Natural killer cell (primary cell): ENCODE measurements around the gene COL15A1. TPM values are rescaled to one million over a fixed set of nuclear protein-coding genes. Genes with fewer than 3 reads are reported as not detected.

Source experiments
- ATAC-seq, 3 donors: fragments of 150-1000 bp in 2 of 3; fragments of 200-7000 bp in 1 of 3; cut with Tn5 transposase; 1 replicate in 1 of 3; 2 replicates in 2 of 3; pipeline ENCODE4 v1.10.0; 2021; ENCODE audit warnings: mild to moderate bottlenecking in 2 of 3, moderate library complexity in 2 of 3
- DNase-seq, 2 donors: peaks; one replicate each; pipeline versions ENCODE4 v3.0.0 to v3.0.0-alpha.2; 2013 to 2021; ENCODE audit warnings: mixed read lengths in 1 of 2
- H3K27ac ChIP-seq: one replicate; pipeline ENCODE4 v1.5.1; 2013; ENCODE audit warnings: mild to moderate bottlenecking, low read length
- H3K27me3 ChIP-seq: one replicate; pipeline ENCODE4 v1.6.1; 2013; ENCODE audit warnings: low read length; ENCODE audit not compliant: control insufficient read depth, insufficient read depth
- H3K36me3 ChIP-seq: one replicate; pipeline ENCODE4 v1.6.1; 2013; ENCODE audit warnings: low read length; ENCODE audit not compliant: control insufficient read depth, insufficient read depth
- H3K4me1 ChIP-seq: one replicate; pipeline ENCODE4 v1.6.1; 2013; ENCODE audit warnings: low read length; ENCODE audit not compliant: control insufficient read depth, insufficient read depth
- H3K4me3 ChIP-seq: one replicate; pipeline ENCODE4 v1.5.1; 2013; ENCODE audit warnings: low read length
- H3K9me3 ChIP-seq: one replicate; pipeline ENCODE4 v1.6.1; 2013; ENCODE audit warnings: low read length; ENCODE audit not compliant: control insufficient read depth, insufficient read depth
- H3K27ac Mint-ChIP-seq, 2 donors: one replicate each; pipeline ENCODE4 v1.8.0; 2022; ENCODE audit warnings: mild to moderate bottlenecking in 2 of 2, mixed read lengths in 2 of 2, moderate library complexity in 1 of 2
- H3K27me3 Mint-ChIP-seq, 2 donors: one replicate each; pipeline ENCODE4 v1.8.0; 2022; ENCODE audit warnings: low read depth in 2 of 2, mixed read lengths in 2 of 2
- H3K36me3 Mint-ChIP-seq: one replicate; pipeline ENCODE4 v1.8.0; 2022; ENCODE audit warnings: mixed read lengths
- H3K4me1 Mint-ChIP-seq, 2 donors: one replicate each; pipeline ENCODE4 v1.8.0; 2022; ENCODE audit warnings: mixed read lengths in 2 of 2
- H3K4me3 Mint-ChIP-seq: one replicate; pipeline ENCODE4 v1.8.0; 2022; ENCODE audit warnings: mild to moderate bottlenecking, moderate library complexity, mixed read lengths
- H3K9me3 Mint-ChIP-seq, 2 donors: one replicate each; pipeline ENCODE4 v1.8.0; 2022; ENCODE audit warnings: mixed read lengths in 2 of 2
- CTCF ChIP-seq: fragments of 200-600 bp; IDR thresholded peaks from one replicate; pipeline ENCODE4 v1.8.0; 2022; ENCODE audit warnings: antibody characterized with exemption
- WGBS: methylation state at CpG from one replicate; pipeline ENCODE4 v1.1.7; 2013; ENCODE audit warnings: missing lambda C conversion rate; ENCODE audit not compliant: insufficient coverage; 5-methylcytosine and 5-hydroxymethylcytosine counted together
- intact Hi-C: fragments of 100-400 bp; cut with micrococcal nuclease; formaldehyde crosslinking; loops from one replicate; pipeline ENCODE4 v1.14.2; 2022
- total RNA-seq, 4 donors: library from RNA; stranded (reverse); fragments of 120-200 nt in 1 of 4; gene quantifications; one replicate each; pipeline versions ENCODE4 v1.2.3 to v1.2.4, GENCODE V29; 2013 to 2022

COL15A1 gene
- total RNA-seq, 3 donors from 2014 or later (not counting 1 experiment from before 2014, with no cell fraction given): 0.18 to 0.82 (median 0.19) TPM

- Mint-ChIP-seq H3K27ac (no peak overlapping the region), H3K36me3 (no peaks in the 10 kb centered on the region), H3K4me1 (no peaks in the 10 kb centered on the region), H3K27me3 (peaks cover 8 to 10% of the 10 kb centered on the region in 2 donors), H3K4me3 (no peak overlapping the region), H3K9me3 (no peaks in the 10 kb centered on the region)
- WGBS: 87% methylated on average over 2 of the region's 2 CpGs
- Histone ChIP-seq H3K36me3 (no peaks in the 10 kb centered on the region), H3K27me3 (no peaks in the 10 kb centered on the region), H3K4me3 (no peak overlapping the region), H3K9me3 (no peaks in the 10 kb centered on the region), H3K4me1 (no peaks in the 10 kb centered on the region), H3K27ac (no peak overlapping the region)
- intact Hi-C loops: no loop called here
- DNase-seq: no peak
- no peak for TF ChIP-seq CTCF
- no peak for ATAC-seq
These were observed 20.5 kb downstream of the COL15A1 start for GRCh38 chr9:98964201-98964600.

GRCh38 chr9:98964911-98965336, 21.2 kb downstream of the COL15A1 start:
- DNase-seq: no peak
- H3K4me3 Mint-ChIP-seq: no peak overlapping the region

GRCh38 chr9:98966676-98967075, 23.0 kb downstream of the COL15A1 start:
- Mint-ChIP-seq H3K27ac (no peak overlapping the region), H3K4me1 (no peaks in the 10 kb centered on the region), H3K9me3 (no peaks in the 10 kb centered on the region), H3K4me3 (no peak overlapping the region), H3K36me3 (no peaks in the 10 kb centered on the region), H3K27me3 (no peaks in the 10 kb centered on the region)
- Histone ChIP-seq H3K27ac (no peak overlapping the region), H3K27me3 (no peaks in the 10 kb centered on the region), H3K9me3 (no peaks in the 10 kb centered on the region), H3K4me1 (no peaks in the 10 kb centered on the region), H3K4me3 (no peak overlapping the region), H3K36me3 (no peaks in the 10 kb centered on the region)
- DNase-seq: no peak
- ATAC-seq: no peak
- intact Hi-C loops: no loop called here
- no peak for TF ChIP-seq CTCF
- 90% methylated on average over 1 of the region's 4 CpGs for WGBS

More at GRCh38 chr9:98964911-98965336, 21.2 kb downstream of the COL15A1 start:
- Histone ChIP-seq H3K9me3 (no peaks in the 10 kb centered on the region), H3K36me3 (no peaks in the 10 kb centered on the region), H3K27me3 (no peaks in the 10 kb centered on the region), H3K27ac (no peak overlapping the region), H3K4me3 (no peak overlapping the region), H3K4me1 (no peaks in the 10 kb centered on the region)
- ATAC-seq: no peak
- WGBS: 90% methylated on average over 7 of the region's 7 CpGs
- intact Hi-C loops: no loop called here
- Mint-ChIP-seq H3K36me3 (no peaks in the 10 kb centered on the region), H3K9me3 (no peaks in the 10 kb centered on the region), H3K27ac (no peak overlapping the region), H3K27me3 (peaks cover 5 to 8% of the 10 kb centered on the region in 2 donors), H3K4me1 (no peaks in the 10 kb centered on the region)
- TF ChIP-seq CTCF: no peak

- no peak for ATAC-seq
- no peak for TF ChIP-seq CTCF
These were observed 23.6 kb downstream of the COL15A1 start for GRCh38 chr9:98967257-98967656.

More at GRCh38 chr9:98967257-98967656, 23.6 kb downstream of the COL15A1 start:
- no peak for DNase-seq
- Mint-ChIP-seq H3K36me3 (no peaks in the 10 kb centered on the region), H3K4me3 (no peak overlapping the region), H3K9me3 (no peaks in the 10 kb centered on the region), H3K4me1 (no peaks in the 10 kb centered on the region), H3K27ac (no peak overlapping the region), H3K27me3 (no peaks in the 10 kb centered on the region)
- H3K36me3 ChIP-seq: no peaks in the 10 kb centered on the region
- 94% methylated on average over 4 of the region's 4 CpGs for WGBS
- no peak overlapping the region for H3K4me3 ChIP-seq
- intact Hi-C loops: no loop called here
- no peaks in the 10 kb centered on the region for H3K27me3 ChIP-seq
- no peaks in the 10 kb centered on the region for H3K4me1 ChIP-seq
- no peaks in the 10 kb centered on the region for H3K9me3 ChIP-seq
- no peak overlapping the region for H3K27ac ChIP-seq
